B cell (primary cell): ENCODE measurements around the gene C1QTNF6. TPM values are rescaled to one million over a fixed set of nuclear protein-coding genes. Genes with fewer than 3 reads are reported as not detected.

Experiments
- ATAC-seq: fragments of 200-7000 bp; cut with Tn5 transposase; one replicate; pipeline ENCODE4 v1.10.0; 2021; ENCODE audit warnings: low read depth, mild to moderate bottlenecking, moderate number of reproducible peaks, moderate library complexity
- CTCF ChIA-PET: fragments of 350-600 bp; sonication (Branson Sonifier 250); formaldehyde crosslinking; loops from one replicate; lab custom pipeline; 2021; ENCODE audit warnings: antibody characterized with exemption, inconsistent platforms; lab: Charles Lee
- POLR2A ChIA-PET: fragments of 350-600 bp; sonication (Branson Sonifier 250); formaldehyde crosslinking; loops from one replicate; lab custom pipeline; 2021; ENCODE audit warnings: antibody characterized with exemption; lab: Charles Lee
- DNase-seq: peaks from one replicate; pipeline ENCODE4 v3.0.0; 2013
- H2AFZ ChIP-seq: 2 replicates; pipeline ENCODE4 v1.6.1; 2012; ENCODE audit warnings: mild to moderate bottlenecking, low read depth, low read length; ENCODE audit not compliant: insufficient read depth, poor library complexity, severe bottlenecking
- H3K27ac ChIP-seq, 2 donors: 1 replicate in 1 of 2; 2 replicates in 1 of 2; pipeline ENCODE4 v1.5.1; 2012 to 2013; ENCODE audit warnings: low read length in 2 of 2, mild to moderate bottlenecking in 2 of 2, moderate library complexity in 1 of 2
- H3K27me3 ChIP-seq, 4 experiments: fragments of 200-600 bp in 1 of 4; sonication (generic) in 1 of 4; replicated peaks in 1 of 4; 1 replicate in 2 of 4; 2 replicates in 2 of 4; pipeline versions ENCODE4 v1.6.1 to v1.7.0; 2013 to 2016; ENCODE audit warnings: low read length in 3 of 4, mild to moderate bottlenecking in 2 of 4, mixed read lengths in 1 of 4, moderate library complexity in 1 of 4; ENCODE audit not compliant: insufficient read depth in 4 of 4, control insufficient read depth in 3 of 4; ENCODE audit errors: control extremely low read depth in 1 of 4
- H3K36me3 ChIP-seq, 2 experiments: replicated peaks in 1 of 2; 1 replicate in 1 of 2; 2 replicates in 1 of 2; pipeline versions ENCODE4 v1.6.1 to v1.7.1; 2013; ENCODE audit warnings: low read length in 1 of 2; ENCODE audit not compliant: insufficient read depth in 2 of 2, control insufficient read depth in 1 of 2; ENCODE audit errors: control extremely low read depth in 1 of 2, extremely low read depth in 1 of 2
- H3K4me1 ChIP-seq, 2 donors: fragments of 200-600 bp in 1 of 2; sonication (generic) in 1 of 2; 1 replicate in 1 of 2; 2 replicates in 1 of 2; pipeline versions ENCODE4 v1.5.1 to v1.6.1; 2013 to 2017; ENCODE audit warnings: low read length in 2 of 2; ENCODE audit not compliant: control insufficient read depth in 2 of 2, insufficient read depth in 2 of 2
- H3K4me2 ChIP-seq: replicated peaks from 2 replicates; pipeline ENCODE3; 2012; ENCODE audit warnings: mild to moderate bottlenecking, low read depth, low read length; ENCODE audit not compliant: poor library complexity, severe bottlenecking
- H3K4me3 ChIP-seq, 5 experiments: fragments of 200-600 bp in 1 of 5; sonication (generic) in 1 of 5; 1 replicate in 3 of 5; 2 replicates in 2 of 5; pipeline versions ENCODE4 v1.5.1 to v1.7.0; 2011 to 2016; ENCODE audit warnings: low read length in 4 of 5, mild to moderate bottlenecking in 4 of 5, low read depth in 2 of 5, control low read depth in 1 of 5, moderate library complexity in 1 of 5; ENCODE audit not compliant: insufficient read depth in 1 of 5; ENCODE audit errors: control extremely low read depth in 1 of 5, extremely low read depth in 1 of 5
- H3K79me2 ChIP-seq: fragments of 200-600 bp; sonication (generic); one replicate; pipeline ENCODE4 v1.6.0; 2016; ENCODE audit warnings: low read length; ENCODE audit not compliant: control insufficient read depth, insufficient read depth
- H3K9ac ChIP-seq: fragments of 200-600 bp; sonication (generic); 2 replicates; pipeline ENCODE4 v1.6.1; 2017; ENCODE audit warnings: mild to moderate bottlenecking, low read length, moderate library complexity
- H3K9me3 ChIP-seq, 3 donors: one replicate each; pipeline versions ENCODE4 v1.6.1 to v1.7.1; 2013; ENCODE audit warnings: low read length in 2 of 3; ENCODE audit not compliant: control insufficient read depth in 2 of 3, insufficient read depth in 1 of 3; ENCODE audit errors: control extremely low read depth in 1 of 3
- H4K20me1 ChIP-seq: 2 replicates; pipeline ENCODE4 v1.6.0; 2012; ENCODE audit warnings: mild to moderate bottlenecking, low read length; ENCODE audit not compliant: insufficient read depth, control insufficient read depth, poor library complexity, severe bottlenecking
- H3K27ac Mint-ChIP-seq: one replicate; pipeline ENCODE4 v1.8.0; 2021; ENCODE audit warnings: mixed read lengths
- H3K27me3 Mint-ChIP-seq: one replicate; pipeline ENCODE4 v1.8.0; 2021; ENCODE audit warnings: mixed read lengths
- H3K4me1 Mint-ChIP-seq: one replicate; pipeline ENCODE4 v1.8.0; 2021; ENCODE audit warnings: mixed read lengths
- H3K4me3 Mint-ChIP-seq: one replicate; pipeline ENCODE4 v1.8.0; 2021; ENCODE audit warnings: mixed read lengths
- H3K9me3 Mint-ChIP-seq: one replicate; pipeline ENCODE4 v1.8.0; 2022; ENCODE audit warnings: mixed read lengths; ENCODE audit not compliant: insufficient read depth
- EZH2 ChIP-seq: IDR thresholded peaks from 2 replicates; pipeline ENCODE4 v1.6.1; 2012; ENCODE audit warnings: borderline replicate concordance, low read depth, mild to moderate bottlenecking, moderate library complexity, low read length; ENCODE audit not compliant: insufficient read depth, poor library complexity, severe bottlenecking
- WGBS: methylation state at CpG from one replicate; pipeline ENCODE4 v1.1.5; 2013; ENCODE audit warnings: missing lambda C conversion rate; ENCODE audit not compliant: insufficient coverage; 5-methylcytosine and 5-hydroxymethylcytosine counted together
- intact Hi-C: fragments of 100-400 bp; cut with micrococcal nuclease; formaldehyde crosslinking; loops from one replicate; pipeline ENCODE4 v1.10.0; 2022
- polyA plus RNA-seq: library from polyadenylated mRNA; depleted of rRNA; stranded (reverse); fragments of >200 nt; gene quantifications from 2 replicates; pipeline ENCODE4 v1.2.3, GENCODE V29; 2012
- total RNA-seq, 2 donors: library from RNA; stranded (reverse); fragments of 120-200 nt in 1 of 2; gene quantifications; 1 replicate in 1 of 2; 2 replicates in 1 of 2; pipeline versions ENCODE4 v1.2.3 to v1.2.4, GENCODE V29; 2013 to 2022
- TF ChIP-seq, protein P1 (sequence below): fragments of 200-600 bp; IDR thresholded peaks from one replicate; pipeline ENCODE4 v1.8.0; 2022; ENCODE audit warnings: antibody characterized with exemption, mild to moderate bottlenecking

The C1QTNF6 gene
- total and polyA plus RNA-seq, 2 donors (not counting 1 experiment from before 2014, with no cell fraction given), result 18.5 to 33.9 TPM

- no peak overlapping the region for H3K27ac Mint-ChIP-seq
- no peaks in the 10 kb centered on the region for H3K9me3 Mint-ChIP-seq
- no peak for DNase-seq
Measured at GRCh38 chr22:37140686-37141323, 47.2 kb downstream of the C1QTNF6 start.

GRCh38 chr22:37139762-37140161 lies 48.3 kb downstream of the C1QTNF6 start:
- 74% methylated on average over 7 of the region's 7 CpGs for WGBS
- H3K79me2 ChIP-seq, result no peaks in the 10 kb centered on the region
- no peak for TF ChIP-seq EZH2
- TF ChIP-seq, protein P1, sequence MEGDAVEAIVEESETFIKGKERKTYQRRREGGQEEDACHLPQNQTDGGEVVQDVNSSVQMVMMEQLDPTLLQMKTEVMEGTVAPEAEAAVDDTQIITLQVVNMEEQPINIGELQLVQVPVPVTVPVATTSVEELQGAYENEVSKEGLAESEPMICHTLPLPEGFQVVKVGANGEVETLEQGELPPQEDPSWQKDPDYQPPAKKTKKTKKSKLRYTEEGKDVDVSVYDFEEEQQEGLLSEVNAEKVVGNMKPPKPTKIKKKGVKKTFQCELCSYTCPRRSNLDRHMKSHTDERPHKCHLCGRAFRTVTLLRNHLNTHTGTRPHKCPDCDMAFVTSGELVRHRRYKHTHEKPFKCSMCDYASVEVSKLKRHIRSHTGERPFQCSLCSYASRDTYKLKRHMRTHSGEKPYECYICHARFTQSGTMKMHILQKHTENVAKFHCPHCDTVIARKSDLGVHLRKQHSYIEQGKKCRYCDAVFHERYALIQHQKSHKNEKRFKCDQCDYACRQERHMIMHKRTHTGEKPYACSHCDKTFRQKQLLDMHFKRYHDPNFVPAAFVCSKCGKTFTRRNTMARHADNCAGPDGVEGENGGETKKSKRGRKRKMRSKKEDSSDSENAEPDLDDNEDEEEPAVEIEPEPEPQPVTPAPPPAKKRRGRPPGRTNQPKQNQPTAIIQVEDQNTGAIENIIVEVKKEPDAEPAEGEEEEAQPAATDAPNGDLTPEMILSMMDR, result no peak
- intact Hi-C loops, result no loop called here
- Mint-ChIP-seq H3K9me3 (no peaks in the 10 kb centered on the region), H3K27me3 (no peaks in the 10 kb centered on the region), H3K4me3 (no peak overlapping the region), H3K4me1 (peaks cover 8% of the 10 kb centered on the region), H3K27ac (no peak overlapping the region)
- no peaks in the 10 kb centered on the region for H3K9me3 ChIP-seq
- H3K4me1 ChIP-seq, result no peaks in the 10 kb centered on the region
- H3K27ac ChIP-seq, result no peak overlapping the region
- H4K20me1 ChIP-seq, result no peaks in the 10 kb centered on the region
- POLR2A ChIA-PET, result no interaction called here
- CTCF ChIA-PET, result interaction anchor here (0.5 to 1.3 kb wide), 5 partner anchors 10 to 453 kb away, joined by 3 to 6 read pairs (median 5); partner anchors contain the start of gene IL2RB
- no peaks in the 10 kb centered on the region for H3K36me3 ChIP-seq
- H3K4me3 ChIP-seq, result no peak overlapping the region
- ATAC-seq (peak; percentile 45), DNase-seq (no peak)
- no peak overlapping the region for H3K4me2 ChIP-seq
- H3K27me3 ChIP-seq, result no peaks in the 10 kb centered on the region
- H2AFZ ChIP-seq, result no peak overlapping the region
- H3K9ac ChIP-seq, result no peak overlapping the region

More at GRCh38 chr22:37140686-37141323, 47.2 kb downstream of the C1QTNF6 start:
- WGBS, result 87% methylated on average over 16 of the region's 16 CpGs
- no peaks in the 10 kb centered on the region for H3K36me3 ChIP-seq
- Mint-ChIP-seq H3K27me3 (no peaks in the 10 kb centered on the region), H3K4me3 (no peak overlapping the region), H3K4me1 (peaks cover 8% of the 10 kb centered on the region)
- H3K27me3 ChIP-seq, result no peaks in the 10 kb centered on the region
- ATAC-seq, result no peak
- H3K79me2 ChIP-seq, result no peaks in the 10 kb centered on the region
- H3K4me3 ChIP-seq, result no peak overlapping the region
- H4K20me1 ChIP-seq, result no peaks in the 10 kb centered on the region
- H3K4me2 ChIP-seq, result no peak overlapping the region
- no peak for TF ChIP-seq EZH2
- TF ChIP-seq, protein P1, result no peak
- H3K27ac ChIP-seq, result no peak overlapping the region
- ChIA-PET POLR2A (no interaction called here), CTCF (interaction anchor here (1.1 to 1.3 kb wide), 3 partner anchors 19 to 25 kb away, joined by 3 to 6 read pairs (median 5); no protein-coding TSS in a partner anchor)
- H3K4me1 ChIP-seq, result no peaks in the 10 kb centered on the region
- no peaks in the 10 kb centered on the region for H3K9me3 ChIP-seq
- no peak overlapping the region for H2AFZ ChIP-seq
- intact Hi-C loops, result no loop called here
- H3K9ac ChIP-seq, result no peak overlapping the region
